Measurements from ENCODE around the gene LACRT.

DNA sequence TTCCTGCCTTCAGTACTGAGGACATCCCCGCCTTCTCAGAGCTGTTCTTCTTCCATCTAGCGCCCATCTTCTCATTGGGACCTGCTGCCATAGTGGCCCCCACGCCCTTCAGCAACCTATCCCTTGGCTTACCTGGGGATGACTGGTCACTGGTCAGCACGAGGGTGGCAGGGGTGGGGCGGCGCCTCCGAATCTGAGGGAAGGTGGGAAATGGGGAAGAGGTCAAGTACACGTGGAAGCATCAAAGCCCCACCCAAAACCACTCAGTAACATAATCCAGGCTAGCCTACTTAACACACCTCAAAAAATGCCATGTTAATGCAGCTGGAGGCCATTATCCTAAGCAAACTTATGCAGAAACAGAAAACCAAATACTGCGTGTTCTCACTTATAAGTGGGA is 50.6 kb downstream of the LACRT start:
- no peak for TF ChIP-seq HDGF (IDR thresholded peaks at IDR 0.05; ENCODE audit: borderline replicate concordance)
- no peak for TF ChIP-seq SP1 (IDR thresholded peaks at IDR 0.05)
- TF ChIP-seq SUZ12 (IDR thresholded peaks at IDR 0.05), result no peak
- no peak for TF ChIP-seq NFRKB (IDR thresholded peaks at IDR 0.05)
- TF ChIP-seq ARNT (IDR thresholded peaks at IDR 0.05), result no peak
- no peak for TF ChIP-seq FOXK2 (IDR thresholded peaks at IDR 0.05)
- TF ChIP-seq BHLHE40 (IDR thresholded peaks at IDR 0.05; ENCODE audit: borderline replicate concordance), result no peak
